Measurements from ENCODE around the gene ANKS1B.

The ANKS1B gene

DNA sequence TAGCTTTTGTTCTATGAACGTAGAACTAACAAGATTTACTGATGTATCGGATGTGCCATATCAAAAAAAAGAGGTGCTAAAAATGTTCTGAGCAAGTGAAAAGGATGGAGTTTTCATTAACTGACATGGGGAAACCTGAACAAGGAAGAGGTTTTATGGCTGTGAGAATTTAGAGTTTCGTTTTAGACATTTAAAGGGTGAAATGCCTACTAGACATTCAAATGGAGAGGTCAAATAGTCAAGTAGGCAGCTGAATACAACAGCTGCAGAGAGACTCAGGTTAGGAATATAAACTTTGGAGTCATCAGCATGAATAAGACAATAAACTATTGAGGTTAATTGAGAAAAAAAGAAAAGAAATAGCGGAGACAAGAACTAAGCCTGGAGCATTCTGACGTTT lies 702.1 kb downstream of the ANKS1B start:
- in situ Hi-C loops (cut with MboI; ENCODE audit: low sequenced_read_pairs, unreplicated experiment), result no loop called here
- no peak for TF ChIP-seq CTCF (IDR thresholded peaks at IDR 0.05; ENCODE audit: borderline replicate concordance, control extremely low read depth, extremely low read depth, insufficient read depth, missing control alignments)

DNA sequence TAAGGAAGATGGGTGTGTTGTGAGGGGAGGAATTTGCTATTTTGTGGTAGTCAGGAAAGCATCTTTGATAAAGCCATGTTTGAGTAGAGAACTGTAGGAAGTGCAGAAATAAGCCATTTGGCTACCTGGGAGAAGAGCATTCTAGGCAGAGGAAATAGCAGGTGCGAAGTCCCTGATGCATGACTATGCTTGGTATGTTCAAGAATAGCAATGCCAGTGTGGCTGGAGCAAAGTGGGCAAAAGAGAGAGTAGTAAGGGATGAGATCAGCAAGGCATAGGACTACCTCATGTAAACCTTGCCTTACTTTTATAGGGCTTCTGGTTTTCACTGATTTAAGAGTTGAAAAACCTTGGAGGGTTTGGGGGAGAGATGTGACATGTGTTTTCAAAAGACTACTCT lies 702.6 kb downstream of the ANKS1B start:
- in situ Hi-C loops (cut with MboI; ENCODE audit: low sequenced_read_pairs, unreplicated experiment), result no loop called here
- DNase-seq (ENCODE audit: low spot score), result no peak
- TF ChIP-seq CTCF (IDR thresholded peaks at IDR 0.05; ENCODE audit: borderline replicate concordance, control extremely low read depth, extremely low read depth, insufficient read depth, missing control alignments), result no peak

More for the DNA sequence above, 702.1 kb downstream of the ANKS1B start:
- DNase-seq (ENCODE audit: low spot score), result no peak

GRCh38 chr12:99281277-99281676 lies 703.5 kb downstream of the ANKS1B start:
- TF ChIP-seq CTCF (IDR thresholded peaks at IDR 0.05; ENCODE audit: borderline replicate concordance, control extremely low read depth, extremely low read depth, insufficient read depth, missing control alignments), result no peak
- no peak for DNase-seq (ENCODE audit: low spot score)
- in situ Hi-C loops (cut with MboI; ENCODE audit: low sequenced_read_pairs, unreplicated experiment), result no loop called here

DNA sequence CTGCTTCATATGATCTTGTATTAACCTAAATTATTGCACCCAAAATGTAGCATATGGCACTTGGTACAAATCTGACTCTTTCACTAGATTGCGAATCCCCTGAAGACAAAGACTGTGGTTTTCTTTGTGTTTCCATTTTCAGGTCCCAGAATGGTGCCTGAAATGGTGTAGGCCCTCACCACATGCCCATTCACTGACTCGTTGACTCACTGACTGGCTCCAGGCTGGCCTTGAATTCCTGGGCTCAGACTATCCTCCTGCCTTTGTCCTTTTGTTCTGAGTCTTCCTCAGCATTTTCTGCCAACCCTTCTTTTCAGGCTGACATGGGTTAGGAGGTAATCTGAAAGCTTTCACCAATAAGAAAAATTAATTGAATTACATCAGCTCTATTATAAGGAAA lies 705.8 kb downstream of the ANKS1B start:
- no peak for TF ChIP-seq CTCF (IDR thresholded peaks at IDR 0.05; ENCODE audit: borderline replicate concordance, control extremely low read depth, extremely low read depth, insufficient read depth, missing control alignments)
- in situ Hi-C loops (cut with MboI; ENCODE audit: low sequenced_read_pairs, unreplicated experiment), result no loop called here
- DNase-seq (ENCODE audit: low spot score), result no peak

DNA sequence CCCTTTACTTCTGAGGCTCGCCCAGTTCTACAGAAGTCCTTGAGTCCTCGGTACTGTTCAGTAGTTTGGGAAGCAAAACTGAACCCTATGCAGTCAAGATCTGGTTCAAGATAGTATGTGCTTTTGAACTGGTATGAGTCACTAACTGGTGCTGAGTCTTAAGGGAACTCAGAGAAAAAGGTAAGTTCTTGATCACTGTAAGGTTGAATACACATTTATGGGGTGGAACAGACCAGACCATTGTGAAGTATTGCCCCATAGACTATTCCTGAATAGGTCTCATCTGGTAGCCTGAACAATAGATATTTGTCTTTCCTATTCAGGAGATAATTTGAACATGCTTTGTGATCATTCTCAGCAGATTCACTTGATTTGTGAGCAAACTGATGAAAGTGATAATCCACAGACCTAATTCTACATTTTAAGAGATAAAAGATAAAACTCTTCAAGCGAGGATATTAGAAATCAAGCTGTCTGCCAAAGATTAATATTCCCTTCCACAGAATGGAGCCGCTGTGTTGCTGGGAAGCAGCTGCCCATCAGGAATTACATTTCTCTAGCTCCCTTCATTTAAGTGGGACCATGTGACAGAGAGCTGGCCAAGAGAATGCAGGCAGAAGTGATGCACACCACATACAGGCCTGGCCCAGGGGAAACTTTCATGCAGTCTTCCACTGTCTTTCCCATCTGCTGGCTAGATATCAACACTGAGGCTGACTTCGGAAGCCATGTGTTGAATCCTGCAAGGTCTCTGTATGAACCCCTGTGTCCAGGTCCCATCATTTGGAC lies 707.0 kb downstream of the ANKS1B start:
- in situ Hi-C loops (cut with MboI; ENCODE audit: low sequenced_read_pairs, unreplicated experiment), result no loop called here
- TF ChIP-seq CTCF (IDR thresholded peaks at IDR 0.05; ENCODE audit: borderline replicate concordance, control extremely low read depth, extremely low read depth, insufficient read depth, missing control alignments), result no peak
- no peak for DNase-seq (ENCODE audit: low spot score)

- no peak for DNase-seq (ENCODE audit: low spot score)
- TF ChIP-seq CTCF (IDR thresholded peaks at IDR 0.05; ENCODE audit: borderline replicate concordance, control extremely low read depth, extremely low read depth, insufficient read depth, missing control alignments), result no peak
- in situ Hi-C loops (cut with MboI; ENCODE audit: low sequenced_read_pairs, unreplicated experiment), result no loop called here
Observed at GRCh38 chr12:99271071-99271470, 713.7 kb downstream of the ANKS1B start.

All from GM13976 (cell line).